ENCODE results near the gene OLFM2.
A peak's percentile ranks its signal among the peaks of the same experiment; 100 is the strongest.
"Not testable (repeated sequence)": the region's sequence is repeated elsewhere in the genome, so short reads cannot be mapped to it uniquely, and the experiment has no call there.

The OLFM2 gene

GRCh38 chr19:9941231-9941630 lies 4.9 kb upstream of the OLFM2 start:
- DNase-seq: no peak

- DNase-seq: no peak
Measured at GRCh38 chr19:9940778-9941177, 4.5 kb upstream of the OLFM2 start.

DNA sequence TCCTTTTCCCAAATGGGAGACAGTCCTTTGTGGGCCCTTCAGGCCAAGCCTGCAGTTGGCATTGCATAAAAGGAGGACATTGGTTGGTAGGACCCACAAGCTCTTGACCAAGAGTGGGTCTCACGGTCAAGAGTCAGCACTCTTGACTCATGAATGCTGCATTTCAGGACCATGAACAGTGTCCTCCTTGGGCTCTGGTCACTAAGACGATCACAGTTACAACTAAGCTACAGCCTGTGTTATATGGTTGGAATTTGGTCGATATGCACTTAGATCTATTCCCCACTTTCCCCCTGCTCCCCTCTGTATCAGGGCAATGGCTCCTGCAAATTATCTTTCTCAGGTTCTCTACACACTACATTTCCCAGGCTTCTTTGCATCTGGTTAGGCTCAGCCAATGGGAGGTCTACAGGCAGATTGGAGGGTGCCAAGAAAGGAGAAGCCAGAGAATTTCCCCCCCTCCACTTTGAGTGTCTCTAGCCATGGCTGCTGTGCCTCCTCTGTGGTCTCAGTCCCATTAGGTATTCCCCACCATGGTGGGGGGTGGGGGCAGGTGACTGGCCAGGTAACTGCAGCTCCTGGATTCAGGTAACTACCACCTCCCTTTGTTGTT lies 3.1 kb upstream of the OLFM2 start:
- DNase-seq: no peak

- peak; percentile 51 for DNase-seq
Measured at GRCh38 chr19:9937001-9937411, 691 bp upstream of the OLFM2 start.

DNA sequence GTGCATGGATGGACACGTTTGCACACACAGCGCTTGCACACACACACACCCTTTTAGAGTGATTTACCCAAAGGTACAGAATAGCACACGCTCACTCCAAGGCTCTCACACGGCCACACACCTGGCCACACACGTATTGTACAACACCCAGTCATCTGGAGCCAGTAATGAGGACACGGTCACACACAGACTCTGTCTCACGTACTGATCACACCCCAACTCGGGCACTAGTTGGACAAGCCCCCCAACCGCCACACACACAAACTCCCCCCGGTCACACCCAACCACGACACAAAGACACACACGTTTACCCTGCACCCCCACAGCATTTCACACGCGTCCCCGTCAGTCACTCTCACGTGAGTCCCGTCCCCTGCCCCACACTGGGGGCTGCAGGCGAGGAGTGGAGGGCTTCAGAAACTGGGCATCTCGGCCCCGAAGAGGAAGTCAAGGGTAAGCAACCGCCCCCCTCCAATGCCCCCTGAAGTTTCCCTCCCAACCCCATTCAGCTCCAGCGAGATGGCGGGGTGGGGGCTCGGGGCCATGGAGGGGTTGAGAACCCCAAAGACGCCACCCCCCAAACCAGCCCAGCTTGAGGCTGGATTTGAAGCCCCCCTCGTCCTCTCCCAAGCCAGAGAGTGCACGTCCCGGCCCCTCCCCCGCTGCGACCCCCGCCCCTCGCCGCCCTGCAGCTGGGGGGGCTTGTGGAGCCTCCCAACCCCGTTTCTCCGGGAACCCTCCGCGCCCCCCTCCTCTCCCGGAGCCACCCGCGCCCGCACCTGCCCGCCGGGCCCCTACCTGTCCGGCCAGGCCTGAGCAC lies 599 bp downstream of the OLFM2 start:
- DNase-seq: peak; percentile 66

DNA sequence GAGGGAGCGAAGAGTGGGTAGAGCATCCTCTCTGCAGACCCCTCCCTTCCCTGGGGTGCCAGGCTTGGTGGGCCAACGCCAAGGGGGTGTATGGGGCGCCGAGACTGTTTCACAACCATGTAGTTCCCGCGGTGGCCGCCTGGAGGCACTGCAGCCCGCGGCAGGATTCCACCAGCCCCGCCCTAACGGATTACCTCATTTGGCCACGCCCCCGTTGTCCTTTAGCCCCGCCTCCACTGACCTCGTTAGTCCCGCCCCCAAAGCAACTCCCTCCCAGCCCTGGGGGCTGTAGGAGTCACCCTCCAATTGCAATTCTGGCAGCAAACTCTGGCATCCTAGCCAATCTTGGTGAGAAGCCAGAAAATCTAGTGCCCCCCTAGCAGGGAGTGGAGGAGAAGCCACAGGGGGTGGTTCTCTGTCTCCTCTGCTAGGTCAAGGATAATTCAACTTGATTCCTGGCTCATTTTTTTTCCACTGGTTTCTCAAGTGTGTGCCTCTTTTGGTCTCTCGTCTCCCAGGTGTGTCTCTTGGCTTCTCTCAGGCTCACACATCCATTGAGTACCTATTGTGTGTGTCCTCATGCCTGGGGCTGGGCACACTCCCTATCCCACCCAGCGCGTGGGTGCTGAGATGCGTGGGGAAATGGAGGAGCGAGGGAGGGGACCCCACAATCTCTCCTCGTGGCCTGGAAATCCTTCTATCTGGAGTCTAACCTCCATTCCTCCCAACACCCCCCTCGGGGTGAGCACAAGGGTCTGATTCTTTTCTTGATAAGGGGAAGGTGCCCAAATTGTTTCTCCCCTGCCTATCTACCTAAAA lies 2.0 kb downstream of the OLFM2 start:
- DNase-seq: peak; percentile 93

DNA sequence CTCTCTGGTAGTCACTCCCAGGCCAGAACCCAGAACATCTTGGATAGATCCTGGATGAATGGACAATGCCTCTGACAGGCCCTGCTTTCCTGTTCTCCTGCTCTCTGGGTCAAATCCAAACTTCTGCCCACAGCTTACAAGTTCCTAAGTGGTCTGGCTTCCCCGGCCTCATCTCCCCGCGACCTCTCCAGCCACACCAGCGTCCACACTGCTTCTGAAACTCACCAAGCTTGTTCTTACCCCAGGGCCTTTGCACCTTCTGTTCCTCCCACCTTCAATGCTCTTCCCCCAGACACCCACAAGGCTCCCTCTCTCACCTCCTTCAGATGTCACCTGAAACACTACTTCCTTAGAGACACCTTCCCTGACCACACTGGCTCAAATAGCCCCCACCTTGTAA lies 3.5 kb downstream of the OLFM2 start:
- no peak for DNase-seq

DNA sequence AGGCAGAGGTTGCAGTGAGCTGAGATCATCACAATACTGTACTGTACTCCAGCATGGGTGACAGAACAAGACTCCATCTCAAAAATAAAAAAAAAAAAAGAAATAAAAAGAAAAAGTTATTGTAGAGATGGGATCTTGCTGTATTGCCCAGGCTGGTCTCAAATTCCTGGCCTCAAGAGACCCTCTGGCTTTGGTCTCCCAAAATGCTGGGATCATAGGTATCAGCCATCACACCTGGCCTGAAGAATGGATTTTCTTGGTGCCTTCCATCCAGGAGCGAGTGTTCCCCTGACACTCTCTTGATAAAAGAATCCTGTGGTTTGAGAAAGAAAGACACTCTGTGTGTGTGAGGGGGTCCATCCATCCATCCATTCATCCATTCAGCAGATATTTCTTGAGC lies 4.7 kb downstream of the OLFM2 start:
- DNase-seq: no peak

GRCh38 chr19:9923440-9923839 lies 12.9 kb downstream of the OLFM2 start:
- no peak for DNase-seq

- DNase-seq: not testable (repeated sequence)
Measured at GRCh38 chr19:9922782-9923379, 13.4 kb downstream of the OLFM2 start.

GRCh38 chr19:9917321-9917720 lies 19.0 kb downstream of the OLFM2 start:
- peak; percentile 68 for DNase-seq

DNA sequence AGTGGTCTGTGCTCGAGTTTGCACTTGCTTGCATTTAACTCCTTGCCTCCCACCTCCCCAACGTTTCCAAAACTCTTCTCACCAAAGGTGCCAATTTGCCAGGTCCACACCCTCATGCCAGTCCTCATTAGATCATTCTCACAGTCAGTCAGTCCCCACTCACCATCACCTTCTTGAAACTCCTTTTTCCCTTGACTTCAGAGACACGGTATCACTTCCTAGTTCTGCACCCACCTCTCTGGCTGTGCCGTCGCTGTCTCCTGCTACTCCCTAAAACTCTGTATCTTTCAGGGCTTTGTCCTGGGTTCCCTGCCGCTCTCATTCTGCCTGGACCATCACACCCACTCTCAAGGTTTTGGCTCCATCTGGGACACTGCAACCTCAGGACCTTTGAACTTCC lies 19.6 kb downstream of the OLFM2 start:
- no peak for DNase-seq

DNA sequence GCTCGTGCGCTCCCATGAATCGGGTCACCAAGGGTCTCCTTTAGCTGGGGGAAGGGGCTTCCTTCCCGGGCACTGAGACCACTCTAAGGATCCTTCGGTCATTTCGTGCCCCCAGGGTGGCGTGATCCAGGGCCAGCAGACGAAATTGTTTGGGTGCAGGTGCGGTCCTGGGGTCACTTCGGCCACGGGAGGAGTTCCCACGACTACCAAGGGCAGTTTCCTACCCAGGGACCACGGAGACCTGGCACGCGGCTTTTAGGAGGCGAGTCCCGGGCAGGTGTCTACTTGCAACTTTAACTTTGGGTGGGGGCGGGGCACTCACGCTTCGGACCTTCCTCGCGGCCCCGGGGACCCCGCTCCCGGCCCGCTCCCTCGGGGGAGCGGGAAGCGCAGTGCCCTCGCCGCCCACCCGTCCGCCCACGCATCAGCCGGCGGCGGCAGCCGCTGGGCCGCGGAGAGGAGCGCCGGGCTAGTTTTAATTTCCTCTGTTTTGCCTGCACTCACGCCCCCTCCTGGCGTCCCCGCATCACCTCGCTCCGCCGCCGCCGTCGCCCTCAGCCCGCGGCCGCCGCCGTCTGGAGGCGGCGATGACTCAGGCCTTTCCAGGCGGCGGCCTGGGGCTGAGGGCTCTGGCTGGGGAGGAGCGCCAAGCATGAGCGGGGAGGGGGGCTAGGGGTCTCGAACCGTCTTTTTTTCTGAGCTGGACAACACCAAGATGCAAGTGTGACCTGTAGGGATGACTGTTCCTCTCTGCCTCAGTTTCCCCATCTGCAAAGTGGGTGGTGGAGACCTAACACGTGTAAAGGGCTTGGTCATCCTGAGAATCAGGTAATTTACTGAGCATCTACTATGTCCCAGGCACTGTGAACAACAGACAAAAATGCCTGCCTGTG lies 21.8 kb downstream of the OLFM2 start:
- peak; percentile 89 for DNase-seq

DNA sequence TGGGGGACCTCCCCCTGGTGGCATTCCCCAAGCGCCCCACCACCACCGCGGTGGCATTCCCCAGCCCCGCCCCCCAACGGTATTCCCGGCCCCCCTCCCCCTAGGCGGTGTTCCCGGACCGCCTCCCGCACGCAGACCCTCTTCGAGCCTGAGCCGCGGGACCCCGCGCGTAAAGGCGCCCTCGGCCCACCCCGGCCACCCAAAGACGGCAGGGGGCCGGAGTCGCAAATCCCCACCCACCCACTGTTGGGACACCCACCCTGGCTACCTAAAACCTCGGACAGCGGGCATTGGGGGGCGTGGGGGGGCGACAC lies 22.4 kb downstream of the OLFM2 start:
- no peak for DNase-seq

DNA sequence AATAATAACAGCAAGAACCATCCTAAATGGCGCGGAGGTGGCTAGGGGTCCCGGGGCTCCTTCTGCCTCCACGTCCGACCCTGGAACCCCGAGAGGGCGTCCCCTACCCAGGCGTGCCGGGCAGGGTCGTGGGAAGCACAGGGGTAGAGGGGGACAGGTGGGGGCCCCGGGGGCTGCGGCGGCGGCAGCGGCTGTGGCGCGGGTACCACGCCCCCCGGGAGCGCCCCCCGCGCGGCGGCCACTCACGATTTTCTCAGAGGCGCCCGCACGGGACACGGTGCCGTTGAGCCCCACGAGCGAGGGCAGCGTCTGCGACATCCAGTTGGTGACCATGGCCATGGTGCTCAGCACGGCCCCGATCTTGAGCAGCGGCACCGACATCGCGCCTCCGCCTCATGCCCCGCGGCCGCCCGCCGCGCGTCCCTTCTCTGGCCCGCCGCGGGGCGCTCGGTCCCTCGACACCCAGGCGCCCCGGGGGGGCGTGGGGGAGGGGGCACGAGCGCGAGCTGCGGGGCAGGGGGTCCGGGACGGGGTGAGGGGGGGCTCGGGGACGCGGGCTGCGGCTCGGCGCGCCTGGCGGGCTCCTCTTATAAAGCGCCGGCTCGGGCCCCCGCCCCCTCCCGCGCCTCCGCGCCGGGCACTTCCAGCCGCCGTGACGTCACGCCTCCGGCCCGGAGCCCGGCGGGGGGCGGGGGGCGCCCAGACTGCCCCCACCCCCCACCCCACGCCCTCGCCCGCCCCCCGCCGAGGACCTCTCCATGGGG lies 22.9 kb downstream of the OLFM2 start:
- DNase-seq: peak; percentile 38

- no peak for DNase-seq
Measured at GRCh38 chr19:9912551-9913236, 23.6 kb downstream of the OLFM2 start.

DNA sequence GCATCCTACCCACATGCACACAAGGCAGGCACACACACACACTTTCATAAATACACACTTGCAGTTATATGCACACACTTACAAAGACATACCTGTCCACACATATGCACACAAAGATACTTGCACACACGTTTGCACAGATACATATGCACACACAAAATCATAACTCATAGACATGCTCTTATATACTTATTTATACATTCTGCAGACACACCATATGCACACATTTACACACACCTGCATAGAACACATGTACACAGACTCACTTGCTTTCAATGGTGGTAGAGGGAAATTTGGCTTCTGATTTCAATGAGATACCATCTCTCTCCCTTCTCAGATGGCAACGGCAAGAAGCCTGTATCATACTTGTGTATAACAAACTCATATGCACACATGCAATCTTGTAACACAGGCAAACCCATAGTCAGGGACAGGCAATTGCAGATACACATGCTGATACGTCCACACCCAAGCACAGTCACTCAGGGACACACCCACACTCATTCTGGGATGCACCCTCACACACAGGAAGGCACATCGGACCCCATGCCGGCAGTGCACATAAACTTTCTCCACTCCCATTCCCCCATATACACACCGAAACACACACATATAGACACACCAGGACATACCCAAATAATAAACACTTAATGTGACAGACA lies 24.7 kb downstream of the OLFM2 start:
- no peak for DNase-seq

- no peak for DNase-seq
Measured at GRCh38 chr19:9910625-9911024, 25.7 kb downstream of the OLFM2 start.

- no peak for DNase-seq
Measured at GRCh38 chr19:9909251-9909650, 27.1 kb downstream of the OLFM2 start.

GRCh38 chr19:9906475-9907087 lies 29.7 kb downstream of the OLFM2 start:
- DNase-seq: peak; percentile 41

All from eye (tissue), 1 donor.